Right lobe of liver (tissue), 6 donors: ENCODE data around the gene CCL16. TPM values are rescaled to one million over a fixed set of nuclear protein-coding genes. Genes with fewer than 3 reads are reported as not detected.
A peak's percentile ranks its signal among the peaks of the same experiment; 100 is the strongest.
"Not testable (repeated sequence)": the region's sequence is repeated elsewhere in the genome, so short reads cannot be mapped to it uniquely, and the experiment has no call there.

ENCODE experiments used
- ATAC-seq, 4 donors: fragments of 200-7000 bp; cut with Tn5 transposase; one replicate each; pipeline ENCODE4 v1.9.1; 2020; ENCODE audit warnings: mild to moderate bottlenecking in 4 of 4, moderate library complexity in 4 of 4
- DNase-seq, 3 donors: peaks; one replicate each; pipeline ENCODE4 v3.0.0-alpha.2; 2020
- H3K27ac ChIP-seq, 3 donors: fragments of 200-600 bp; one replicate each; pipeline ENCODE4 v1.8.0; 2022
- H3K27me3 ChIP-seq, 2 donors: fragments of 200-600 bp; one replicate each; pipeline ENCODE4 v1.8.0; 2022
- H3K36me3 ChIP-seq, 4 donors: fragments of 200-600 bp; sonication (generic) in 1 of 4; one replicate each; pipeline versions ENCODE4 v1.5.1 to v1.8.0; 2017 to 2022; ENCODE audit warnings: control low read depth in 1 of 4
- H3K4me1 ChIP-seq, 4 donors: fragments of 200-600 bp; sonication (generic) in 1 of 4; one replicate each; pipeline versions ENCODE4 v1.5.1 to v1.8.0; 2017 to 2022; ENCODE audit warnings: control low read depth in 1 of 4
- H3K4me3 ChIP-seq, 3 donors: fragments of 200-600 bp; one replicate each; pipeline ENCODE4 v1.8.0; 2022
- H3K9me3 ChIP-seq, 4 donors: fragments of 200-600 bp; sonication (generic) in 1 of 4; one replicate each; pipeline versions ENCODE4 v1.5.1 to v1.8.0; 2017 to 2022; ENCODE audit warnings: control low read depth in 1 of 4
- CTCF ChIP-seq, 4 donors: fragments of 200-600 bp in 3 of 4; fragments of 450-650 bp in 1 of 4; IDR thresholded peaks; one replicate each; pipeline versions ENCODE4 v1.5.1 to v1.8.0; 2016 to 2022; ENCODE audit warnings: antibody characterized with exemption in 4 of 4, mild to moderate bottlenecking in 2 of 4
- POLR2A ChIP-seq: fragments of 450-650 bp; IDR thresholded peaks from one replicate; pipeline ENCODE4 v1.6.1; 2017; ENCODE audit warnings: antibody characterized with exemption, mild to moderate bottlenecking
- WGBS: methylation state at CpG from one replicate; pipeline ENCODE4 v1.1.6; 2018; ENCODE audit warnings: low coverage, low lambda C conversion rate; ENCODE audit not compliant: insufficient coverage; ENCODE audit errors: missing lambda C conversion rate; 5-methylcytosine and 5-hydroxymethylcytosine counted together
- intact Hi-C, 2 donors: fragments of 100-400 bp; cut with DNase I; formaldehyde crosslinking; loops; one replicate each; pipeline versions ENCODE4 v1.11.2 to v1.14.1; 2022
- total RNA-seq, 6 experiments: library from RNA; depleted of rRNA in 2 of 6; stranded (reverse); fragments of >200 nt in 2 of 6; fragmentation: NEBNext Ultra II Directional in 3 of 6; extraction: Animal tissue kit (Norgen Biotek cat#: 25700) in 3 of 6; gene quantifications; one replicate each; pipeline versions ENCODE4 v1.1.0 to v1.2.4, GENCODE V29; 2016 to 2023
- donor health status: DM: no; HTN: yes; CAD: no.
- donor health status: DM: no; HTN: no; CAD: no.
- donor health status: DM: no; HTN: no; CAD: no.
- donor health status: DM: no; HTN: yes; CAD: no.
- donor health status: DM: no; HTN: yes; CAD: no.

The CCL16 gene
- total RNA-seq, 6 experiments from 2014 or later = 26.5 to 52.6 (median 36.5) TPM

GRCh38 chr17:36019423-36019822, 38.1 kb upstream of the CCL16 start:
- DNase-seq (no peak), ATAC-seq (no peak)
- Histone ChIP-seq H3K36me3 (no peaks in the 10 kb centered on the region), H3K9me3 (no peaks in the 10 kb centered on the region), H3K27ac (no peak overlapping the region), H3K4me3 (no peak overlapping the region), H3K4me1 (no peaks in the 10 kb centered on the region), H3K27me3 (no peaks in the 10 kb centered on the region)
- TF ChIP-seq CTCF (IDR thresholded peaks at IDR 0.05) = no peak
- TF ChIP-seq POLR2A = no peak
- intact Hi-C loops = loop anchor here in 1 of 2 donors (10.0 kb wide), 1 partner anchor 45 kb away; the partner anchor contains the start of gene CCL18
- WGBS = 93% methylated on average over 2 of the region's 2 CpGs

- no peaks in the 10 kb centered on the region for H3K9me3 ChIP-seq
- WGBS = 47% methylated on average over 4 of the region's 6 CpGs
- peak within 1 kb of the TSS in 2 of 3 donors; percentile 19 to 46 for H3K27ac ChIP-seq
- H3K4me1 ChIP-seq = no peaks in the 10 kb centered on the region
- H3K27me3 ChIP-seq = no peaks in the 10 kb centered on the region
- H3K36me3 ChIP-seq = no peaks in the 10 kb centered on the region
- DNase-seq (no peak), ATAC-seq (peak; percentile 63 to 73 (median 70))
- TF ChIP-seq POLR2A (no peak), CTCF (IDR thresholded peaks at IDR 0.05) (no peak)
- H3K4me3 ChIP-seq = no peak within 1 kb of the TSS
- intact Hi-C loops = loop anchor here in 1 of 2 donors (10.0 kb wide), 1 partner anchor 47 kb away; the partner anchor contains the start of gene CCL18
Measured at GRCh38 chr17:36017799-36018198, 36.5 kb upstream of the CCL16 start, which contains the start of gene CCL23. Gene CCL23, minus strand, starts transcription at chr17:36017972. Its CDS starts 75 bp downstream, at chr17:36017897.

GRCh38 chr17:36016555-36016954, 35.3 kb upstream of the CCL16 start:
- Histone ChIP-seq H3K4me1 (no peaks in the 10 kb centered on the region), H3K27ac (no peak overlapping the region), H3K4me3 (no peak overlapping the region), H3K27me3 (no peaks in the 10 kb centered on the region), H3K36me3 (no peaks in the 10 kb centered on the region), H3K9me3 (no peaks in the 10 kb centered on the region)
- DNase-seq (no peak), ATAC-seq (no peak)
- no peak for TF ChIP-seq POLR2A
- TF ChIP-seq CTCF (IDR thresholded peaks at IDR 0.05) = no peak
- intact Hi-C loops = loop anchor here in 1 of 2 donors (10.0 kb wide), 1 partner anchor 48 kb away; the partner anchor contains the start of gene CCL18
- 84% methylated on average over 2 of the region's 2 CpGs for WGBS

- intact Hi-C loops = loop anchor here in 1 of 2 donors (10.0 kb wide), 1 partner anchor 49 kb away; the partner anchor contains the start of gene CCL18
- H3K4me1 ChIP-seq, ATAC-seq, H3K36me3 ChIP-seq, H3K27me3 ChIP-seq, DNase-seq, H3K9me3 ChIP-seq, H3K27ac ChIP-seq, H3K4me3 ChIP-seq: not testable (repeated sequence)
- 98% methylated on average over 4 of the region's 4 CpGs for WGBS
Measured at GRCh38 chr17:36015895-36016294, 34.6 kb upstream of the CCL16 start.

GRCh38 chr17:36014946-36015345, 33.6 kb upstream of the CCL16 start:
- H3K27ac ChIP-seq = no peak overlapping the region
- intact Hi-C loops = loop anchor here in 1 of 2 donors (10.0 kb wide), 1 partner anchor 50 kb away; the partner anchor contains the start of gene CCL18
- ATAC-seq (no peak), DNase-seq (no peak)
- no peaks in the 10 kb centered on the region for H3K4me1 ChIP-seq
- no peak overlapping the region for H3K4me3 ChIP-seq
- no peaks in the 10 kb centered on the region for H3K36me3 ChIP-seq
- TF ChIP-seq POLR2A (no peak), CTCF (IDR thresholded peaks at IDR 0.05) (no peak)
- H3K27me3 ChIP-seq = no peaks in the 10 kb centered on the region
- no peaks in the 10 kb centered on the region for H3K9me3 ChIP-seq
- 63% methylated on average over 5 of the region's 5 CpGs for WGBS
